D721Med (cell line): ENCODE data around the gene GPATCH11.

Experiments
- DNase-seq: peaks from one replicate; pipeline ENCODE4 v3.0.0; 2011; ENCODE audit warnings: low spot score; ENCODE audit not compliant: insufficient read length
- FAIRE-seq: peaks from 2 replicates; lab custom pipeline; 2011; peaks lifted over from hg19 to GRCh38; lab: Jason Lieb, UNC
- TF ChIP-seq, protein P1 (sequence below): IDR thresholded peaks from 2 replicates; pipeline ENCODE4 v1.5.1; 2012; ENCODE audit warnings: mild to moderate bottlenecking, control low read depth; ENCODE audit not compliant: insufficient read depth; ENCODE audit errors: missing control alignments

The GPATCH11 gene

DNA sequence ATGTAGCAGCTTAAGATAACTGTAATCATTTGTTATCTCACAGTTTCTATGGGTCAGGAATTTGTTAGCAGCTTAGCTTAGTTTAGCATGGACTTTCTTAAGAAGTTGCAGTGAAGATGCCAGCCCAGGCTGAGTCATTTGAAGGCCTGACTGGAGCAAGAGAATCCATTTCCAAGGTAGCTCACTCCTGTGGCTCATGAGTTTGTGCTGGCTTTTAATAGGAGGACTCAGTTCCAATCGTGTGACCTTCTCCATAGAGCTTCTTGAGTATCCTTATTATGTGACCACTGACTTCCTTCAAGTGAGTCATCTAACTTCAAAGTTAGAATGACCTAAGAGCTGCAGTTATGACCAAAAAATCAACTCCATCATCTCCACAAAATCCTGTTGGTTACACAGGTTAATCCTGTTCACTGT, 1.4 kb downstream of the GPATCH11 start:
- DNase-seq (no peak), FAIRE-seq (no peak)
- TF ChIP-seq, protein P1, sequence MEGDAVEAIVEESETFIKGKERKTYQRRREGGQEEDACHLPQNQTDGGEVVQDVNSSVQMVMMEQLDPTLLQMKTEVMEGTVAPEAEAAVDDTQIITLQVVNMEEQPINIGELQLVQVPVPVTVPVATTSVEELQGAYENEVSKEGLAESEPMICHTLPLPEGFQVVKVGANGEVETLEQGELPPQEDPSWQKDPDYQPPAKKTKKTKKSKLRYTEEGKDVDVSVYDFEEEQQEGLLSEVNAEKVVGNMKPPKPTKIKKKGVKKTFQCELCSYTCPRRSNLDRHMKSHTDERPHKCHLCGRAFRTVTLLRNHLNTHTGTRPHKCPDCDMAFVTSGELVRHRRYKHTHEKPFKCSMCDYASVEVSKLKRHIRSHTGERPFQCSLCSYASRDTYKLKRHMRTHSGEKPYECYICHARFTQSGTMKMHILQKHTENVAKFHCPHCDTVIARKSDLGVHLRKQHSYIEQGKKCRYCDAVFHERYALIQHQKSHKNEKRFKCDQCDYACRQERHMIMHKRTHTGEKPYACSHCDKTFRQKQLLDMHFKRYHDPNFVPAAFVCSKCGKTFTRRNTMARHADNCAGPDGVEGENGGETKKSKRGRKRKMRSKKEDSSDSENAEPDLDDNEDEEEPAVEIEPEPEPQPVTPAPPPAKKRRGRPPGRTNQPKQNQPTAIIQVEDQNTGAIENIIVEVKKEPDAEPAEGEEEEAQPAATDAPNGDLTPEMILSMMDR: no peak

DNA sequence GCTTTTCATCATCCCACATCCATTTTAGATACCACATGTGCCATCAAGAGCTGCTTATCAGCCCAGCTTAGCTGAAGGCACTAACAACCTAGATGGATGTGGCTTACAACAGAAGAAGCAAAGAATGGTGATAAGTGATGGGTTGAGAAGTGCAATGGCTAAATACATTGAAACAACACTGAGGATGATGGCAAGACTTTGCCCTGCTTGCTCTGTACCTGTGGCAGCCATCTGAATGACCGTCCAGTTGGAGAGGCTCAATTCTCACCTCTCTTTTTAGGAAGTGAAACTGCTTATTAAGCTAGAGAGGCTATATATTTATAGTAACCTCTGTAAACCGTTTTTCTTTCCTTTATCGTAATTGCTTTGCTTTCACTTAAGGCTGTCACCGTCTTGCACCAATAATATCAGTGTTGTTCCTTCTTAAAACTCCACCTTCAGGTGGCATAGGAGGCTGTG, 5.7 kb downstream of the GPATCH11 start:
- DNase-seq: no peak

GRCh38 chr2:37091873-37092272, 7.6 kb downstream of the GPATCH11 start:
- FAIRE-seq (no peak), DNase-seq (no peak)
- TF ChIP-seq, protein P1: no peak

More for the DNA sequence above, 5.7 kb downstream of the GPATCH11 start:
- TF ChIP-seq, protein P1: no peak
- FAIRE-seq: no peak

DNA sequence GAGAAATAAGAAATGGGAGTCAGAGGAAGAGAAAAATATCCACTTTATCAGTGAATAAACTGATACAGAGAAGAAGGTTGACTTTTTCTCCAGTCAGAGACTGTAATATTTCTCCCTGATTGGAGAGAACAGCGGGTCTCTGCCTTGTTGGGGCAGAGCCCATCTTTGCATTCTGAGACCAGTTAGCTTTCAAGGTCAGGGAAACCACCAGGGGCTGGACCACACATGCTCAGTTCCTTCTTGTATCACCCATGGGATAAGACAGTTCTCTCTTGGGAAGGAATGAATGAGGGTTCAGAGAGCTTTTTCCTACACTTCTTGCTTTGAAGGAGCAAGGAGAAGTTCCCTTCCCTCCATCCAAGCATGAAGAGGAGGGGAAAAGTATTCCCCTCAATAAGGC, 12.2 kb downstream of the GPATCH11 start:
- no peak for FAIRE-seq
- TF ChIP-seq, protein P1: no peak
- no peak for DNase-seq

DNA sequence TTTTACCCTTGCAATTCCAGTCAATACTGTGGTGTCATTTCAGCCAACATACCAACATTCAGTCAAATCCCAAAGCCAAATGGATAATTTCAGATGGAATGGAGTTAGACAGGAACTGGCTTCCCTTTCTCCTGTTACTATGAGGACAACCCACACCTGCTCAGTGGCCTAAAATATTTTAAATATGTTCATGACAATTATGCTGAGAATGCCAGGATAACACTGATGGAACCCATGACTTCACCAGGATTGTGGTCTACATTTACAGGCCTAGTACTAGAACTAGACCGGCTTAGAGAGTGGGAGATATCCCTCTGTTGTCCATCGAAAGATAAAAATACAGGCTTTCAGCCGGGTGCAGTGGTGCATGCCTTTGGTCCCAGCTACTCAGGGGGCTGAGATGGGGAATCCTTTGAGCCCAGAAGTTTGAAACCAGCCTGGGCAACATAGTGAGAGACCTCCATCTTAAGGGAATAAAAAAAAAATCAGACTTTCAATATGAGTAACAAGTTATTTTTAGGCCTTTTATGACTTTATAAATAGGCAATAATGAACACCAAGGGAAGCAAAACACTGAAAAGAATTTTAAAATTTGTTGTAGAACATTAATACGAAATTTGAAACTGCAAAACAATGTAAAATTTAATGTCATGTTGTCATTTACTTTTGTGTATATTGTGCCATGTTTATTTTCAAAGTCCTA, 14.2 kb downstream of the GPATCH11 start:
- TF ChIP-seq, protein P1: no peak
- no peak for FAIRE-seq
- DNase-seq: no peak

- FAIRE-seq (no peak), DNase-seq (no peak)
- TF ChIP-seq, protein P1: no peak
Measured at GRCh38 chr2:37100054-37100453, 15.7 kb downstream of the GPATCH11 start.

- FAIRE-seq: no peak
- TF ChIP-seq, protein P1: no peak
- no peak for DNase-seq
Measured at GRCh38 chr2:37102588-37102987, 18.3 kb downstream of the GPATCH11 start.
